Panc1 (cell line): ENCODE data around the gene METTL26.

Source experiments
- CTCF ChIP-seq: fragments of 450-650 bp; IDR thresholded peaks from 2 replicates; pipeline ENCODE4 v1.5.1; 2017; ENCODE audit warnings: mild to moderate bottlenecking
- POLR2AphosphoS5 ChIP-seq: IDR thresholded peaks from 2 replicates; pipeline ENCODE4 v1.6.1; 2012; ENCODE audit warnings: mild to moderate bottlenecking, low read depth, low read length, moderate library complexity
- REST ChIP-seq, 2 experiments: IDR thresholded peaks; 2 replicates each; pipeline ENCODE4 v1.6.1; 2011 to 2012; ENCODE audit warnings: low read depth in 2 of 2, control low read depth in 1 of 2, low read length in 1 of 2, mild to moderate bottlenecking in 1 of 2, moderate library complexity in 1 of 2; ENCODE audit not compliant: insufficient read depth in 1 of 2

DNA sequence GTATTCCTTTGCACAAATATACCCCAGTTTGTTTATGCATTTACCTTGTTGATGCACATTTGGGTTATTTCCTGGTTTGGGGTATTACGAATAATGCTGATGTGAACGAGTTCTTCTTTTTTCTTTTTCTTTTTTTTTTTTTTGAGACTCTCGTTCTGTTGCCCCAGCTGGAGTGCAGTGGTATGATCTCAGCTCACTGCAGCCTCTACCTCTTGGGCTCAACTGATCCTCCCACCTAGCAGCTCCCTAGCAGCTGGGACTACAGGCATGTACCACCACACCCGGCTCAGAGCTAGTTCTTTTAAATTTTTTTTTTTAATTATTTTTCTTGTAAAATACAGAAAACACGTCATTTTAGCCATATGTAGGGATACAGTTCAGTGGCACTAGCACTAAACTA lies 32.2 kb downstream of the METTL26 start:
- no peak for TF ChIP-seq CTCF
- TF ChIP-seq REST (IDR thresholded peaks at IDR 0.05; ENCODE audit: insufficient read depth in 1 of 2, low read depth in 2 of 2, low read length in 1 of 2), result no peak
- no peak for TF ChIP-seq POLR2AphosphoS5
